VCaP (cell line): ENCODE results near the gene NSMCE1.
"Not testable (repeated sequence)": the region's sequence is repeated elsewhere in the genome, so short reads cannot be mapped to it uniquely, and the experiment has no call there.

Experiments used
- H3K27ac ChIP-seq: fragments of 450-650 bp; 2 replicates; pipeline ENCODE4 v1.5.1; 2017
- TF ChIP-seq, protein P1 (sequence below): fragments of 450-650 bp; conservative IDR thresholded peaks from 2 replicates; pipeline ENCODE4 v1.5.1; 2017; ENCODE audit warnings: mild to moderate bottlenecking, moderate library complexity

Gene NSMCE1

GRCh38 chr16:27287887-27288286, 19.3 kb upstream of the NSMCE1 start:
- no peak overlapping the region for H3K27ac ChIP-seq
- TF ChIP-seq, protein P1, sequence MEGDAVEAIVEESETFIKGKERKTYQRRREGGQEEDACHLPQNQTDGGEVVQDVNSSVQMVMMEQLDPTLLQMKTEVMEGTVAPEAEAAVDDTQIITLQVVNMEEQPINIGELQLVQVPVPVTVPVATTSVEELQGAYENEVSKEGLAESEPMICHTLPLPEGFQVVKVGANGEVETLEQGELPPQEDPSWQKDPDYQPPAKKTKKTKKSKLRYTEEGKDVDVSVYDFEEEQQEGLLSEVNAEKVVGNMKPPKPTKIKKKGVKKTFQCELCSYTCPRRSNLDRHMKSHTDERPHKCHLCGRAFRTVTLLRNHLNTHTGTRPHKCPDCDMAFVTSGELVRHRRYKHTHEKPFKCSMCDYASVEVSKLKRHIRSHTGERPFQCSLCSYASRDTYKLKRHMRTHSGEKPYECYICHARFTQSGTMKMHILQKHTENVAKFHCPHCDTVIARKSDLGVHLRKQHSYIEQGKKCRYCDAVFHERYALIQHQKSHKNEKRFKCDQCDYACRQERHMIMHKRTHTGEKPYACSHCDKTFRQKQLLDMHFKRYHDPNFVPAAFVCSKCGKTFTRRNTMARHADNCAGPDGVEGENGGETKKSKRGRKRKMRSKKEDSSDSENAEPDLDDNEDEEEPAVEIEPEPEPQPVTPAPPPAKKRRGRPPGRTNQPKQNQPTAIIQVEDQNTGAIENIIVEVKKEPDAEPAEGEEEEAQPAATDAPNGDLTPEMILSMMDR = no peak

GRCh38 chr16:27287051-27287811, 18.7 kb upstream of the NSMCE1 start:
- no peak overlapping the region for H3K27ac ChIP-seq

DNA sequence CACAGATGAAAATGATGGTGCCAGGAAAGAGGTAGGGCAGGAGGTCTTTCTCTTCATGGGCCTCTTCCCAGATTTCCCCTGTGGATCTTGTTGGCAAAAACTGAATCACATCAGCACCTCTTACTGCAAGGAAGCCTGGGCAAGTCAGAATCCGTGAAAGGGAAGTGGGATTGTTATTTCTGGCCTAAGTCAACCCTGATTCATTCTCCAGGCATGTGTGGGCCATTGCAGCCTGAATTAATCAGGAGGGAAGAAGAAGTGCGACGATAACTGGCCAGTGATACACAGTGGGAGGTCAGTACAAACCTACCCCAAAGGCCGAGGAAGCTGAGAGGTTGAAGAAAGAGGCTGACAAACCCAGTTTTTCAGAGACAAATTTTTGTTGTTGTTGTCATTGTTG, 17.9 kb upstream of the NSMCE1 start:
- TF ChIP-seq, protein P1 = no peak
- no peak overlapping the region for H3K27ac ChIP-seq

More at GRCh38 chr16:27287051-27287811, 18.7 kb upstream of the NSMCE1 start:
- TF ChIP-seq, protein P1 = no peak

- TF ChIP-seq, protein P1 = no peak
- H3K27ac ChIP-seq = no peak overlapping the region
Observed at GRCh38 chr16:27285676-27286196, 17.2 kb upstream of the NSMCE1 start.

- TF ChIP-seq, protein P1 = no peak
- no peak overlapping the region for H3K27ac ChIP-seq
Observed at GRCh38 chr16:27284865-27285675, 16.5 kb upstream of the NSMCE1 start.

- TF ChIP-seq, protein P1 = no peak
Observed at GRCh38 chr16:27281243-27281642, 12.7 kb upstream of the NSMCE1 start.

GRCh38 chr16:27275394-27275793, 6.8 kb upstream of the NSMCE1 start:
- no peak overlapping the region for H3K27ac ChIP-seq
- TF ChIP-seq, protein P1 = no peak

More at GRCh38 chr16:27281243-27281642, 12.7 kb upstream of the NSMCE1 start:
- no peak overlapping the region for H3K27ac ChIP-seq

DNA sequence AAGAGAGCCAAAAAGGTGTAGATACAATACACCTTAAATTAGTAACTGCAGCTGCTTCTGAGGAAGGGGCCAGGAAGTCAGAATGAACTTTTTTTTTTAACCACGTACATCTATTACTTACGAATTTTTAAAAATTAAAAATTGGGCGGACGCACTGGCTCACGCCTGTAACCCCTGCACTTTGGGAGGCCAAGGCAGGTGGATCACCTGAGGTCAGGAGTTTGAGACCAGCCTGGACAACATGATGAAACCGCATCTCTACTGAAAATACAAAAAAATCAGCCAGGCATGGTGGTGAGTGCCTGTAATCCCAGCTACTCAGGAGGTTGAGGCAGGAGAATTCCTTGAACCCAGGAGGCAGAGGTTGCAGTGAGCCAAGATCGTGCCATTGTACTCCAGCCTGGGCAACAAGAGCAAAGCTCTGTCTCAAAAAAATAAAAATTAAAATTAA, 5.9 kb upstream of the NSMCE1 start:
- H3K27ac ChIP-seq = not testable (repeated sequence)
